ENCODE measurements around the gene PRTFDC1. TPM values are rescaled to one million over a fixed set of nuclear protein-coding genes. Genes with fewer than 3 reads are reported as not detected.

Gene PRTFDC1
- total RNA-seq, 2 donors from 2014 or later, result 0.69 TPM; not detected in 1

DNA sequence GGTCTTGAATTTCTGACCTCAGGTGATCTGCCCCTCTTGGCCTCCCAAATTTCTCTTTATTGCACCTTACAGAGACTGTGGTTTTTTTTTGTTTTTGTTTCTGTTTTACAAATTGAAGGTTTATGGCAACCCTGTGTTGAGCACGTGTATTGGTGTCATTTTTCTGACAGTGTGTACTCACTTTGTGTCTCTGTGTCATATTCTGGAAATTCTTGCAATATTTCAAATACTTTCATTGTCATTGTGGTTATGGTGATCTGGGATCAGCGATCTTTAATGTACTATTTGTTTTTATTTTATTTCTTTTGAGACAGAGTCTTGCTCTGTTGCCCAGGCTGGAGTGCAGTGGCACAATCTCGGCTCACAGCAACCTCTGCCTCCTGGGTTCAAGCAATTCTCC is 89.8 kb downstream of the PRTFDC1 start:
- no peaks in the 10 kb centered on the region for H3K36me3 Mint-ChIP-seq
- no peak overlapping the region for H3K4me3 Mint-ChIP-seq
- ATAC-seq, result no peak
- no peaks in the 10 kb centered on the region for H3K9me3 Mint-ChIP-seq
- H3K27me3 Mint-ChIP-seq, result peaks cover 6 to 9% of the 10 kb centered on the region in 2 donors
- peaks cover 9 to 18% of the 10 kb centered on the region in 2 donors for H3K4me1 Mint-ChIP-seq (ENCODE audit: low read depth in 2 of 2)
- DNase-seq (ENCODE audit: low spot score), result no peak
- no peak overlapping the region for H3K27ac Mint-ChIP-seq

GRCh38 chr10:24858288-24859270 is 93.8 kb downstream of the PRTFDC1 start:
- H3K4me1 Mint-ChIP-seq (ENCODE audit: low read depth in 2 of 2), result no peaks in the 10 kb centered on the region
- H3K27ac Mint-ChIP-seq, result no peak overlapping the region
- no peaks in the 10 kb centered on the region for H3K27me3 Mint-ChIP-seq
- H3K4me3 Mint-ChIP-seq, result no peak overlapping the region
- DNase-seq (ENCODE audit: low spot score) (no peak), ATAC-seq (no peak)
- no peaks in the 10 kb centered on the region for H3K36me3 Mint-ChIP-seq
- no peaks in the 10 kb centered on the region for H3K9me3 Mint-ChIP-seq

- Mint-ChIP-seq H3K36me3 (no peaks in the 10 kb centered on the region), H3K4me1 (ENCODE audit: low read depth in 2 of 2) (no peaks in the 10 kb centered on the region), H3K4me3 (no peak overlapping the region), H3K27ac (no peak overlapping the region), H3K27me3 (no peaks in the 10 kb centered on the region), H3K9me3 (no peaks in the 10 kb centered on the region)
- no peak for ATAC-seq
- DNase-seq (ENCODE audit: low spot score), result no peak
Measured at GRCh38 chr10:24857031-24857725, 95.2 kb downstream of the PRTFDC1 start.

- Mint-ChIP-seq H3K4me3 (no peak overlapping the region), H3K4me1 (ENCODE audit: low read depth in 2 of 2) (no peaks in the 10 kb centered on the region), H3K9me3 (no peaks in the 10 kb centered on the region), H3K27me3 (no peaks in the 10 kb centered on the region), H3K27ac (no peak overlapping the region), H3K36me3 (no peaks in the 10 kb centered on the region)
- DNase-seq (ENCODE audit: low spot score), result no peak
- ATAC-seq, result no peak
Measured at GRCh38 chr10:24854256-24854655, 98.2 kb downstream of the PRTFDC1 start.

GRCh38 chr10:24853661-24854060 is 98.7 kb downstream of the PRTFDC1 start:
- Mint-ChIP-seq H3K27ac (no peak overlapping the region), H3K4me1 (ENCODE audit: low read depth in 2 of 2) (no peaks in the 10 kb centered on the region), H3K4me3 (no peak overlapping the region), H3K36me3 (no peaks in the 10 kb centered on the region), H3K9me3 (no peaks in the 10 kb centered on the region), H3K27me3 (no peaks in the 10 kb centered on the region)
- DNase-seq (ENCODE audit: low spot score) (no peak), ATAC-seq (no peak)

- Mint-ChIP-seq H3K27me3 (peaks cover 0 to 5% of the 10 kb centered on the region in 2 donors), H3K4me3 (no peak overlapping the region), H3K9me3 (no peaks in the 10 kb centered on the region), H3K27ac (no peak overlapping the region), H3K4me1 (ENCODE audit: low read depth in 2 of 2) (no peaks in the 10 kb centered on the region), H3K36me3 (no peaks in the 10 kb centered on the region)
- no peak for ATAC-seq
- no peak for DNase-seq (ENCODE audit: low spot score)
Measured at GRCh38 chr10:24851629-24852028, 100.8 kb downstream of the PRTFDC1 start.

- no peaks in the 10 kb centered on the region for H3K9me3 Mint-ChIP-seq
- no peaks in the 10 kb centered on the region for H3K36me3 Mint-ChIP-seq
- H3K4me1 Mint-ChIP-seq (ENCODE audit: low read depth in 2 of 2), result no peaks in the 10 kb centered on the region
- no peak overlapping the region for H3K27ac Mint-ChIP-seq
- H3K27me3 Mint-ChIP-seq, result peaks cover 0 to 8% of the 10 kb centered on the region in 2 donors
- ATAC-seq (no peak), DNase-seq (ENCODE audit: low spot score) (no peak)
- no peak overlapping the region for H3K4me3 Mint-ChIP-seq
Measured at GRCh38 chr10:24850727-24851296, 101.6 kb downstream of the PRTFDC1 start.

DNA sequence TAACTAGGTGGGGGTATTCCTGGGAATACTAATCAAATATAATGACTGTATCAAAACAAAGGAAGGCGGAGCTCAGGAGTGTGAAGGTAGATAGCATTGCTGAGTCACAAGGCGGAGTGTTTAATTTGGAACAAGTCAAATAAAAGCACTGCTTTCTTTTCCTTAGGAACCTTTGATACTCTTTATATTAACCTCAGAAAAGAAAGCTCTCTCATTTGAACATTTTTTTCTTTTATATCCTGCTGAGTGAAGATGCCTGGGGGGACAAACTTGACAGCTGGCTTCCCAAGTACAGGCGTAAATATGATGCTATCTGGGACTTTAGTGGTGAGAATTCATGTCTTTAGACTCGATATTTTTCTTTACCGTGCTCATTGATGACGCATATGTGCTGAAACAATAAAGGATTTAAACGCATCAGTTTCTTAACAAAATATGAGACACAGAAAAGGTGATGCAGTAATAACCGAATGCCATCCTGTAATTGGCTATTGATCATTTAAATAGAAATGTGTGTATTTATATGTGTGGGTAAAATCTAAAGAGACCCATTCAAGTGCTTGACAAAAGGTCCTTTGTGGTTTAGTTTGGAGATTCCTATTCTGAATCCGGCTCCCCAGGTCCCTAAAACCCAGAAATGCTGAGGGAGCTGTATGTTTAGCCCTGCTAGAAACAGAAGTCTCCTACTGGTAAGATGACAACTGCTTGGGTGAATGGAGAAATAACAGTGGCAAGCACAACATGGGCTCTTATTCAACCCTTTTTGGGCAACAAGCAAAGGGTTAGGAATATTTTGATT is 102.7 kb downstream of the PRTFDC1 start:
- Mint-ChIP-seq H3K36me3 (no peaks in the 10 kb centered on the region), H3K9me3 (no peaks in the 10 kb centered on the region), H3K27ac (no peak overlapping the region), H3K4me1 (ENCODE audit: low read depth in 2 of 2) (peaks cover 0 to 2% of the 10 kb centered on the region in 2 donors), H3K27me3 (peaks cover 0 to 8% of the 10 kb centered on the region in 2 donors), H3K4me3 (no peak overlapping the region)
- ATAC-seq, result no peak
- no peak for DNase-seq (ENCODE audit: low spot score)

DNA sequence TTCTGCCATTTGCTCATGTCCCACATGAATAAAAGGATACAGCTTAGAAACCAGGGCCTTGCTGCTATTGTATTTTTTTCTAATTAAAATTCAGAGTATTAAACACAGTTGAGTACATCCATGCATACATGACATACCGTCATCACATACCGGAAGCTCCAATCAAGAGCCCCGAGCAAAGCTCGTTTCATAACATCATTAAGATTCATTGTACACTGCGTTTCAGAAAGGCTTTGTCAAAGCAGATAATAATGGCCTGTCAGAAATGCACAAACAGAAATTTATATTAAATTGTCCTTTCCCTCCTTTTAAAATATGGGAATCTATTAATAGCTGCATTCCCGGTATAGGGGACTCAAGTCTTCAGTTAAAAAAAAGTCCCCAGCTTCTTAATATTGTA is 103.4 kb downstream of the PRTFDC1 start:
- Mint-ChIP-seq H3K36me3 (no peaks in the 10 kb centered on the region), H3K9me3 (no peaks in the 10 kb centered on the region), H3K4me3 (no peak overlapping the region), H3K27ac (no peak overlapping the region), H3K4me1 (ENCODE audit: low read depth in 2 of 2) (peaks cover 0 to 3% of the 10 kb centered on the region in 2 donors), H3K27me3 (peaks cover 0 to 8% of the 10 kb centered on the region in 2 donors)
- DNase-seq (ENCODE audit: low spot score), result no peak
- no peak for ATAC-seq

DNA sequence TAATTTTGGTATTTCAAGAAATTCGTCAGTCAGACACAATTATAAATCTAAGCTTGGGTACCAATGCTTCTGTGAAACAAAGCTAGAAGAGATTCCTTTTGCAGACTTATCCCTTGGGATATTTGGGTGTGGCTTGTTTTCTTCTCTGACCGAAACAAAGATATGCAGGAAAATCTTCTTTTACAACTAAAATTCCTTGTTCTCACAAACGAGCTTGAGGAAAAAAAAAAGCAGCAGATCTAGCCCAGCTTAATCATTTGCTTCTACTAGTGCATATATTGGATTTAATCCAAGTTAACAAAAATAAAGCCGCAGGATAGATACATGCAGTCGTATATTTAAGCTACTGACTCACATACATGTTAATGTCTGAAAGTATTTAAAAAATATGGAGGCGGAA is 104.2 kb downstream of the PRTFDC1 start:
- Mint-ChIP-seq H3K4me3 (no peak overlapping the region), H3K27me3 (peaks cover 0 to 8% of the 10 kb centered on the region in 2 donors), H3K4me1 (ENCODE audit: low read depth in 2 of 2) (peaks cover 0 to 3% of the 10 kb centered on the region in 2 donors), H3K9me3 (no peaks in the 10 kb centered on the region), H3K27ac (no peak overlapping the region), H3K36me3 (no peaks in the 10 kb centered on the region)
- ATAC-seq (no peak), DNase-seq (ENCODE audit: low spot score) (no peak)

GRCh38 chr10:24847112-24848070 is 105.0 kb downstream of the PRTFDC1 start:
- no peak overlapping the region for H3K27ac Mint-ChIP-seq
- ATAC-seq (no peak), DNase-seq (ENCODE audit: low spot score) (no peak)
- no peaks in the 10 kb centered on the region for H3K9me3 Mint-ChIP-seq
- no peaks in the 10 kb centered on the region for H3K36me3 Mint-ChIP-seq
- peaks cover 0 to 8% of the 10 kb centered on the region in 2 donors for H3K27me3 Mint-ChIP-seq
- H3K4me1 Mint-ChIP-seq (ENCODE audit: low read depth in 2 of 2), result peaks cover 0 to 3% of the 10 kb centered on the region in 2 donors
- H3K4me3 Mint-ChIP-seq, result no peak overlapping the region

- Mint-ChIP-seq H3K36me3 (no peaks in the 10 kb centered on the region), H3K9me3 (no peaks in the 10 kb centered on the region), H3K4me1 (ENCODE audit: low read depth in 2 of 2) (peaks cover 0 to 3% of the 10 kb centered on the region in 2 donors), H3K4me3 (no peak overlapping the region), H3K27me3 (peaks cover 0 to 13% of the 10 kb centered on the region in 2 donors), H3K27ac (no peak overlapping the region)
- DNase-seq (ENCODE audit: low spot score) (no peak), ATAC-seq (no peak)
Measured at GRCh38 chr10:24844742-24845141, 107.7 kb downstream of the PRTFDC1 start.

Data from natural killer cell treated with Interleukin-12 subunit alpha and Interleukin-12 subunit beta and Interleukin-15 and Interleukin-18, amount 100 ng/mL, for 72 hours (primary cell).